GM19023 (cell line): ENCODE data around the gene EPSTI1.

Experiments used
- ATAC-seq: cut with Tn5 transposase; IDR thresholded peaks from one replicate; pipeline ENCODE4 v1.9.1; 2021; ENCODE audit warnings: mild to moderate bottlenecking, moderate library complexity; ENCODE audit not compliant: unreplicated experiment

Gene EPSTI1, protein sequence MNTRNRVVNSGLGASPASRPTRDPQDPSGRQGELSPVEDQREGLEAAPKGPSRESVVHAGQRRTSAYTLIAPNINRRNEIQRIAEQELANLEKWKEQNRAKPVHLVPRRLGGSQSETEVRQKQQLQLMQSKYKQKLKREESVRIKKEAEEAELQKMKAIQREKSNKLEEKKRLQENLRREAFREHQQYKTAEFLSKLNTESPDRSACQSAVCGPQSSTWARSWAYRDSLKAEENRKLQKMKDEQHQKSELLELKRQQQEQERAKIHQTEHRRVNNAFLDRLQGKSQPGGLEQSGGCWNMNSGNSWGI

DNA sequence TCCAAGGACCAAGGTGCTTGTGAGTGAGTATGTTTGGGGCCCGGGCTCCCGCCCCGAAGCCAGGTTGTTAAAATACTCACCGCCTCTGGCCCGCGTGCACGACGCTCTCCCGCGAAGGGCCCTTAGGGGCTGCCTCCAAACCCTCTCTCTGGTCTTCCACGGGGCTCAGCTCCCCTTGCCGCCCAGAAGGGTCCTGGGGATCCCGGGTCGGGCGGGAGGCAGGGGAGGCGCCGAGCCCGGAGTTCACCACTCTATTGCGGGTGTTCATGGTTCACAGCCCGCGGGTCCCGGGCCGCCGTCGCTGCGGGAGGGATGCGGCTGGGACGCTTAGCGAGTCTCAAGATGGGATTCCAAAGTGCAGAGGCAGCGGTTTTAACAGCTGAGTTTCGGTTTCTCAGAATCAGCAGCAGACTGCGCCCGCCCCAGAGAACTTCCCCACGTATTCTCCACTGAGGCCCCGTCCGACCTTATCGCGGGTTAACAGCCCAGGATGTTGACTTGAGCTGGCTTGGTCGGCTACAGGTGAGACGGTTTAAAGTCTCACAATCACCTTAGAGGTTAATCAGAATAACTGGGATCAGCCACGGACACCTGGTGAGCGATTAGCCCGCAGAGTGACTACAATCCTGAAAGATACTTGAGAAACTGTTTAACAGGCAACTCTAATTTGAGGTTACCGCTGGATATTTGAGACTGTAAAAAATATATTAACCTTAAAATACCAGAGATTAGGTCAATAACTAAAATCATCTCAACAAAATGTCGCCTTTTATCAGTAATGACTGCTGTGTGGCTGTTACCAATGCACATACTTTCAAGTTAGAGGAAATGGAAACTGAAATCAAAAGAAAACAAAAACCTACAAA lies at the start of gene EPSTI1:
Gene EPSTI1 (minus strand): TSS at position 344 of the 866 bp plus-strand sequence. CDS start 76 bp downstream, at position 268.
- ATAC-seq: peak; percentile 82

DNA sequence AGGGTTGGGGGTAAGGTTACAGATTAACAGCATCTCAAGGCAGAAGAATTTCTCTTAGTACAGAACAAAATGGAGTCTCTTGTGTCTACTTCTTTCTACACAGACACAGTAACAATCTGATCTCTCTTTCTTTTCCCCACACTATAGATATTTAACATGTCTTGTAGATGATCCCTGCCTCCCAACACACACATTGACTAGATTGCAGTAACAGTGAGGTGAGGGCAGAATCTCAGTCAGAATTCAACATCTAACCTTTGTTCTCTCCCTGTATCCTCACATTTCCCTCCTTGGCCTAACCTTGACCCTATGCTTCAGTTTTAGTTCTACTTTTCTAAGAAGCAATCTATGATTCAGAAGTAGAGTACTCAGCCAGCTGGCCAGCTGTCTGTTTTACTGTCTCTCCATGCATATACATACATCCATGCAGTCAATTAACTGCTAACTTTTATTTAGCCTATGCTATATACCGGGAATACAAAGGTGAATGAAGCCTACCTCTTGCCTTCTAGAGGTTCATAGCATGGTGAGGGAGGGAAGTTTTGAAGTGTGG lies 49.4 kb upstream of the EPSTI1 start:
- ATAC-seq: peak; percentile 56

DNA sequence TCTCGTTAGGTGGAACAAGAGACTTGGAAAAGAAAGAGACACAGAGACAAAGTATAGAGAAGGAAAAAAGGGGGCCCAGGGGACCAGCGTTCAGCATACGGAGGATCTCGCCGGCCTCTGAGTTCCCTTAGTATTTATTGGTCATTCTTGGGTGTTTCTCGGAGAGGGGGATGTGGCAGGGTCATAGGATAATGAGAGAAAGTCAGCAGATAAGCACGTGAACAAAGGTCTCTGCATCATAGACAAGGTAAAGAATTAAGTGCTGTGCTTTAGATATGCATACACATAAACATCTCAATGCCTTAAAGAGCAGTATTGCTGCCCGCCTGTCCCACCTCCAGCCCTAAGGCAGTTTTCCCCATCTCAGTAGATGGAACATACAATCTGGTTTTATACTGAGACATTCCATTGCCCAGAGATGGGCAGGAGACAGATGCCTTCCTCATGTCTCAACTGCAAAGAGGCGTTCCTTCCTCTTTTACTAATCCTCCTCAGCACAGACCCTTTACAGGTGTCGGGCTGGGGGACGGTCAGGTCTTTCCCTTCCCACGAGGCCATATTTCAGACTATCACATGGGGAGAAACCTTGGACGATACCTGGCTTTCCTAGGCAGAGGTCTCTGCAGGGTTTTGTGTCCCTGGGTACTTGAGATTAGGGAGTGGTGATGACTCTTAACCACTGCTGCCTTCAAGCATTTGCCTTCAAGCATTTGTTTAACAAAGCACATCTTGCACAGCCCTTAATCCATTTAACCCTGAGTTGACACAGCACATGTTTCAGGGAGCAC lies 48.7 kb upstream of the EPSTI1 start:
- peak; percentile 30 for ATAC-seq

DNA sequence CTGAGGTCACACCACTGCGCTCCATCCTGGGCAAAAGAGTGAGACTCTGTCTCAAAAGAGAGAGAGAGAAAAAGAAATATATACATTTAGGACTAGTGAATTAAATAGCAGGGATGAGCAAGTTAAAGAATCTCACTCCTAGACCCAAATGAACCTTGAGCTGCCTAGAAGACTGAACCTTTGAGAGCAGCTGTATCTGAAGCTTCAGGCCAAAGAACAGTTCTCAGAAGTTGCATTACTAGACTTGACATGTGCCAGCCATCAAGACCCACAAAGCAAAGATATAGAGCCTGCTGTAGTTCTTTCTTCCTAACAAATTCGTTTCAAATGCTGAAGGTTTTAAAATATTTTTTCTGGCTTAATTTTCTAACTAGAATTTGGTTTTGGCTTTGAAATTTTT lies 47.9 kb upstream of the EPSTI1 start:
- ATAC-seq: no peak

DNA sequence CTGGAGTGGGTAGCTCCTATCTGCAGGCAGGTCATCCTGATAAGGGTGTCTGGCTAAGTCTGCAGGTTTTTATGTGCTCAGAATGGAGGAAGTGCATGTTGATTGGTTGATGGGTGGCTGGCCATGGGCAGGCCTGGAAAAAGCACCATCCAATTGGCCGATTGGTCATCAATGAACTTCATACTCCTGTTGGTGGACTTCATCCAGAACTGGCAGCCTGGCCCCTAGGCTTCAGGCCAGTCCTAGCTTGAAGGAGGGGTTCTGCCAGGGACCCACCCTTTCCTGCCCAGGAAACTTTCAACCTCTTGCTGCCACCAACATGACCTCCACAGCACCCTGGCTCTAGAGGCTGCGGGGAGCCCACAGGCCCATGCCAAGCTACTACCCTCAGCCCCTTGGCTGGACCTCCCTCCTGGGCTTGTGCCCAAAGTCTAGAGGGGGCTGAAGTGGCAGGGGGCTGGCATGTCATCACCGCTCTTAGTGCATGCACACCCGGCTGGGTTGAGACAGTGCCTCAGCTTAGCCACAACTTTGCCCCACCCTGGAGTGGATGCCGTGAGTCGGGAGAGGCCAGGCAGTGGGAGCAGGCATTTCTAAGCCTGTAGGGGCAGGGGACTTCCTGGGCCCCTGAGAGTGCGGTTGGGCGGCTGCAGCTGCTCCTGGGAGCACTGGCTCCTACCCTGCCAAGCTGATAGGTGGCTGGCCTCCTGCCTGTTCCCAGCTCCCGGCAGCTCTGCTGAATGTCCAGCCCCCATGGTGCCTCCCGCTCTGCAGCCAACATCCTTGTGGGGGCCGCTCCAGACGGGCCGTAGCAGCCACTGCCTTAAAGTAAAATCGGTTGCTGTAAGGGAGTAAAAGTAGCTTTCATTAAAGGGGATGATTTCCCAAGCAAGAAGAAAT lies 44.6 kb upstream of the EPSTI1 start:
- ATAC-seq: no peak

DNA sequence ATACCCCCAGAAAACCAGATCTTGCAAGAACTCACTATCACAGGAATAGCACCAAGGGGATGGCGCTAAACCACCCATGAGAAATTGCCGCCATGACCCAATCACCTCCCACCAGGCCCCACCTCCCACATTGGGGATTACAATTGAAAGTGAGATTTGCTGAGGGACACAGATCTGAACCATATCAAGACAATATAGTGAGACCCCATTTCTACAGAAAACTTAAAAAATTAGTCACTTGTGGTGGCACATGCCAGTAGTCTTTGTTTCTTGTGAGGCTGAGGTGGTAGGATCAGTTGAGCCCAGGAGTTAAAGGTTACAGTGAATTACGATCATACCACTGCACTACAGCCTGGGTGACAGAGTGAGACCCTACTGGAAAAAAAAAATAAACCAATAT lies 41.0 kb upstream of the EPSTI1 start:
- no peak for ATAC-seq

DNA sequence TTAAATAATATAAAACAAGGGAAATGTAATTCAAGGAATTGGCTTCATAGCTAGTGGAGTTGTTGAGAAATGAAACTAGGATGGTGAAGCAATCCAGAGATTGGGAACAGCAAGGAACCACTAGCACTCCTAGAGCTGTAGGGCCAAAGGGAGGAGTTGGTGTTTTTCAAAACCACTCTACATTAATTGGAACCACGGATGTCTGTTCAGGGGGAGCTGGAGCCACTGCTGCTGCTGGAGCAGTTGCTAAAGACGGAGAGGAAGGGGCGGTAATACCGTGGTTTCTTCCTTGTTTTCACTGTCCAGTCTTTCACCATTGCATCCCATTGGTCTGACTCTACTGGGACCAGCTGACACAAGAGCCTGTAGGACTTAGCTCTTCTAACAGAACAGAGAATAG lies 39.8 kb upstream of the EPSTI1 start:
- no peak for ATAC-seq

DNA sequence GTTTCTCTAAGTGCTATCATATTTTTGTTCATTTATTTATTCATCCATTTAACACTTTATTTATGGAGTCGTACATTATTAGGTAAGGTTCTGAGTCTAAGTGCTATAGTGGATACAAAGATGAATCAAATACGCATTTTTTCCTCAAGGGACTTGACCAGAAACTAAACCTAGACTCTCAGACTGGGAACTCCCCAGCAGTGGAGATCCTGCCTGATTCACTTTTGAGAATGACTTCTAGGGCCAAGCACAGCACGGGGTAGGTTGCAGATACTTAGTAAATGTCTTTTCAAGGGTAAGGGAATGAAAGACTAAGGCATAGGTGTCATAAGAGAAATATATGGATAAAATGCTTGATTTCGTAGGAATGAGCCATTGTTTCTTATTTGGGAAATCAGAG lies 38.5 kb upstream of the EPSTI1 start:
- peak; percentile 63 for ATAC-seq

DNA sequence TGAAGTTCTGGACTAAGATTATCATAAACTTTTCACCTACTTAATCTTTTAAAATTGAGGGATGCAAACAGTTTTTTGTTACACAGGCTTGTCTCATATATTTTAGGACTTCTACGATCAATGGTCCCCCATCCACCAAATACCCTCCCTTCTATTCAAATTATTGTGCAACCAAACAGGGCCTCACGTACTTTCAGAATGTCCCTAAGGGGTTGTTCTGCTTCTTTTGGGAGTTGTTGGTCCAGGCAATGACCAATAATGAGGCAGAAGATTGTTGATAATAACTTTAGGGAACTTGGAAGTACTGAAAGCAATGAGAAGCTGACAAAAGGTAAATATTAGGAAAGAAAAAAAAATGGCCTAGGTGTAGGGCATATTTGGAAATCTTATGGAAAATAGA lies 34.2 kb upstream of the EPSTI1 start:
- ATAC-seq: no peak

DNA sequence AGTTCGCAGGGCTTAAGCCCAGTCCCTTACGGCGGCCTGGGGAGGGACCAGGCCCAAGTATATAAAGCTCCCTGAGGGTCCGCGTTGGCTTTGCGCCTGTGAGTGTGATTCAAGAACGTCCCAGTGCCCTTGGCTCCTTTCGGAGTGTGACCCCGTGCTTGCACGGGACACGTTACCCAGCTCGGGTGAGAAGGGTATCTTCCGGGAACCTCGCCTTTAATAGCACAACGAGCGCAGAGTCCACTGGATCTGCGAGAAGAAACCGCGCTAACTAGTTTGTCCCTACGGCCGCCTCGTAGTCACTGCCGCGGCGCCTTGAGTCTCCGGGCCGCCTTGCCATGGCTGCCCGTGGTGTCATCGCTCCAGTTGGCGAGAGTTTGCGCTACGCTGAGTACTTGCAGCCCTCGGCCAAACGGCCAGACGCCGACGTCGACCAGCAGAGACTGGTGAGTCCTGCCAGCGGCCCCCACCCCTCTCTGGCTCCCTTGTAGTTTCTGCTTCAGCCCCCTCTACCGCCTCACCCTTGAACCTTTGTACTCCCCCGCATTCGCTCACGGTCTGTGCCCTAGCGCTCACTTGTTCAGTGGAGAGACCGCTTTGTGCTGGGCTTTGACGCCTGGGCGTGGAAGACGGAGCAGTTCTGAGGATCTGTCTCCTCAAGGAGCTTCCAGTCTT lies 31.4 kb upstream of the EPSTI1 start, which contains the start of gene DNAJC15:
Gene DNAJC15 (plus strand): TSS at position 298 of the 675 bp plus-strand sequence. CDS start 41 bp downstream, at position 339.
- ATAC-seq: peak; percentile 87

DNA sequence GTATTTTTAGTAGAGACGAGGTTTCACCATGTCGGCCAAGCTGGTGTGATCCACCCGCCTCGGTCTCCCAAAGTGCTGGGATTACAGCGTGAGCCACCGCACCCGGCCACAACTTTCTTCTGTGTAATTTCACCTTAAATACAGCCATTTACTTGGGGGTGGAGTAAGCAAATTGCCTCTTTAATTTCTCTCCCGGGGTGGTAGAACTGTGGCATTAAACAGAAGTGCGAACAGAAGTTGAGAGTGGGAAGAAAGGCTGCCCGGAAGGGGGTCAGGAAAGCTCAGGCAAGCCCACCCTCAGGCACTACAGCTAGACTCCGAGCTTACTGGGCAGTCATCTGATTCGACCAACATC lies 30.9 kb upstream of the EPSTI1 start:
- no peak for ATAC-seq

DNA sequence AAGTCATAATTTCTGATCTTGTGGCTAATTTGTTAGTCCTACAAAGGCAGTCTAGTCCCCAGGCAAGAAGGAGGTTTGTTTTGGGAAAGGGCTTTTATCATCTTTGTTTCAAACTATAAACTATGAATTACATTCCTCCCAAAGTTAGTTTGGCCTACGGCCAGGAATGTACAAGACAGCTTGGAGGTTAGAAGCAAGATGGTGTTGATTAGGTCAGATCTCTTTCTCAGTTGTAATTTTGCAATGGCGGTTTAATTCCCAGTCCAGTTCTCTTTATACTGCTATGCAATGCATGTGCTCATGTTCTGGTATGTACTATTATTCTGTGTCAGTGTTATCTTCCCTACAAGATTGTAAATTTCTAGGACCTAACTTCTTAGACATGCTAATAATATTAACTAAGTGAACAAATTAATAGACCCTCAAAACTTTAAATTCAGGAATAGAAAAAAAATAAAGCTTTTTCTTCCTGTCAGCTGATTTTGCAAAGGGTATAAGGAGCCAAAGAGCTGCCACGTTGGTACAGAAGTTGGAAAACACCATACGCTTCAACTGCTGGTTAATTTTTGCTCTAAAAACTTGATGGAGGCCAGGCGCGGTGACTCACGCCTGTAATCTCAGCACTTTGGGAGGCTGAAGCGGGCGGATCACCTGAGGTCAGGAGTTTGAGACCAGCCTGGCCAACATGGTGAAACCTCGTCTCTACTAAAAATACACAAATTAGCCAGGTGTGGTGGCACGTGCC lies 30.1 kb upstream of the EPSTI1 start:
- no peak for ATAC-seq

DNA sequence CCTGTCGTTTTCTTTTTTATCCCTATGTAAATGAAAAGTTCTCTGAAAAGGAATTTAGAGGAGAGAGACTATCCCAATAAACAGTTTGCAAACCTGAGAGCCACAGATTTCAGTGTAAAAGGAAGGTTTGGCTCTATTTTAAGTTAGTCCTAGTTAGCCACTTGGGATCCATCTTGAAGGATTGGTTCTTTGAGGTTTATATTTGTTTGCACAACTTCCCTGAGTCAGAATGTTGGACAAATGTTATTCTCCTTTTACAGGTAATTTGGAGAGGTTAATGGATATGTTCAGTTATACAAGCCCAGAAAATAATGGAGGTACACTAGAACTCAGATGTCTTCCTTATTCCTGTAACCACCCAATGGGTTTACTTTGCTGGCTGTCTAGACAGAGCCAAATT lies 28.8 kb upstream of the EPSTI1 start:
- ATAC-seq: no peak

DNA sequence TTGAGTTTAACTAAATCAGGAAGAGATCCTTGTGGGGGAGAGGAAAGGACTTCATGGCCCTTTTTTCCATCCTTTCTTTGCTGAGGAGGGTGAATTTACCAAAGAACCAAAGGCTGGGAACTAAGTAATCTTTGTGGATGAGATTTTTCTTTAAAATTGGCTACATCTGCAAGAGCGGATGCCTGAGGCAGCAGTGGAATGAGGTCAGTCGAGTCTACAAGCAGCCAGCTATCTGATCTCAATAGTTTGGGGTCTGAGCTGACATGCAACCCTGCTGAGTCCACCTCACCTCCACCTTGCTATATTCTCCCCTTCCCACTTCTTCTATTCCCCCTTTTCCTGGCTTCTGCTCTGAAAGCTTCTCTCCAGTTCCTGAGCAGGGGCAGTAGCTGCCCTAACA lies 27.8 kb upstream of the EPSTI1 start:
- no peak for ATAC-seq

DNA sequence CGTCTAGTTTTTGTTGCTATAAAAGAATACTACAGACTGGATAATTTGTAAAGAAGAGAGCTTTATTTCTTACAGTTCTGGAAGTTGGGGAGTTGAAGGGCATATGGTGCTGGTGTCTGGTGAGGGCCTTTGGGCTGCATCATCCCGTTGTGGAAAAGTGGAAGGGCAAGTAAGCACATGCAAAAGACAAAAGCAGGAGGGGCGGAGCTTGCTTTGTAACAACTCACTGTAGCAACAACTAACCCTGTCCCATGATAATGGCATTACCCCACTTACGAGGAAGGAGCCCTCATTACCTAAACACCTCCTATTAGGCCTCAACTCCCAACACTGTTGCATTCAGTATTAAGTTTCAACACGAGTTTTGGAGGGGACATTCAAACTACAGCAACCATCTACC lies 24.2 kb upstream of the EPSTI1 start:
- no peak for ATAC-seq

DNA sequence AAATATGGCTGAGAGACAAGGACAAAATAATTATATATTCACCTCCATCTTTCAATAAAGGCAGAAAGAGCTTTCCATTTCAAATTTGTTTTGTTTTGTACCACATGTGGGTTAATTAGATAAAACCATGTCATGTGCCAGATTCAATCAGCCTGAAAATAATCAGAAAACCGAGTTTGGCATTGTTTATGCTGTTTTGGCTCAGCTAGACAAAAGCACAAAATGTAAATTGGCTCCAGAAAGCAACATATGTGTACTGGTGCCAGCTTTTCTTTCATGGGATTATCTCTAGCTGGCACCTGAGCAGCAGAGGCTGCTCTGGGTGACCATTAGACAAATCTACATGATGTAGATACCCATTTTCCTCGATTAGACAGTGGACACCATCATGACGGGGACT lies 22.1 kb upstream of the EPSTI1 start:
- ATAC-seq: no peak

DNA sequence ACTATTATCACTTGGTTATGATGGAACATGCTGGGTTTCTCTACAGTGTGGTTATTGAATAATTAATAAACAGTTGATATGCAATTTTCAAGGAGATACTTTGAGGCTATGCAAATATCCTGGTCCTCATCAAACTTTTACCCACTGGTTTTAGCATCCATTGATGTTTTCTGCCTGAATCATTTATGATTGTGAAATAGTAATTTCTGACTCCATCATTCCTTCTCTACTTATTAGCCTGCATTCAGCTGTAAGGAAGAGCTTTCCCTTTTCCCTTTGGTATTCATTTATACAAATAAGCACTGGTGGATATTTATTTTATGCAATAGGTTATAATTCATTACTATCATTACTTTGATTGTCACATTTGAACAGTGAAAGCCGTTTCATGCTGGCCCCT lies 17.5 kb upstream of the EPSTI1 start:
- no peak for ATAC-seq

DNA sequence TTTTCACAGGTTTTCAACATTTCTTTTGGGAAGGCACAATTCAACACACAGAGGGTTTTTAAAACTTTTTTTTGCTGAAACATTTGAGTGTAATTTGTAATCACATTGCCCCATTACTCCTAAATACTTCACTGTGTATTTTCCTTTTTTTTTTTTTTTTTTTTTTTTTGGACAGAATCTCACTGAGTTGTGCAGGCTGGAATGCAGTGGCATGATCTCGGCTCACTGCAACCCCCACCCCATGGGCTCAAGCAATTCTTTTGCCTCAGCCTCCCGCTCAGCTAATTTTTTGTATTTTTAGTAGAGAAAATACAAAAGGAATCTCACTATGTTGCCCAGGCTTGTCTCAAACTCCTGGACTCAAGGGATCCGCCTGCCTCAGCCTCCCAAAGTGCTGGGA lies 16.6 kb upstream of the EPSTI1 start:
- no peak for ATAC-seq
